Loucy (cell line): ENCODE measurements around the gene C1GALT1.

Experiments
- H2AFZ ChIP-seq: fragments of 200-600 bp; sonication (generic); 2 replicates; pipeline ENCODE4 v1.6.0; 2016; ENCODE audit warnings: antibody characterized with exemption, mild to moderate bottlenecking, low read length, moderate library complexity
- H3F3A ChIP-seq: fragments of 200-600 bp; 2 replicates; pipeline ENCODE4 v1.6.0; 2016; ENCODE audit warnings: antibody characterized with exemption, low read depth, mild to moderate bottlenecking
- H3K27me3 ChIP-seq: fragments of 200-600 bp; sonication (generic); 2 replicates; pipeline ENCODE4 v1.6.1; 2014; ENCODE audit warnings: low read length, mild to moderate bottlenecking; ENCODE audit not compliant: insufficient read depth, poor library complexity, severe bottlenecking
- H3K36me3 ChIP-seq: fragments of 200-600 bp; sonication (generic); 2 replicates; pipeline ENCODE4 v1.6.1; 2016; ENCODE audit warnings: low read length; ENCODE audit not compliant: insufficient read depth
- H3K4me1 ChIP-seq: fragments of 200-600 bp; sonication (generic); 2 replicates; pipeline ENCODE4 v1.5.1; 2014; ENCODE audit warnings: low read length, mild to moderate bottlenecking; ENCODE audit not compliant: insufficient read depth, poor library complexity, severe bottlenecking
- H3K4me2 ChIP-seq: fragments of 200-600 bp; sonication (generic); 2 replicates; pipeline ENCODE4 v1.6.0; 2014; ENCODE audit warnings: antibody characterized with exemption, low read length, low read depth, mild to moderate bottlenecking; ENCODE audit not compliant: poor library complexity, severe bottlenecking
- H3K4me3 ChIP-seq: fragments of 200-600 bp; sonication (generic); 2 replicates; pipeline ENCODE4 v1.5.1; 2014; ENCODE audit warnings: low read length, mild to moderate bottlenecking, mixed read lengths; ENCODE audit not compliant: poor library complexity, severe bottlenecking
- H3K79me2 ChIP-seq: fragments of 200-600 bp; sonication (generic); 2 replicates; pipeline ENCODE4 v1.6.1; 2014; ENCODE audit warnings: low read length; ENCODE audit not compliant: insufficient read depth
- H3K9ac ChIP-seq: fragments of 200-600 bp; sonication (generic); 2 replicates; pipeline ENCODE4 v1.6.0; 2014; ENCODE audit warnings: mild to moderate bottlenecking, low read depth, low read length, moderate library complexity; ENCODE audit not compliant: poor library complexity, severe bottlenecking
- H3K9me2 ChIP-seq: fragments of 200-600 bp; sonication (generic); replicated peaks from 2 replicates; pipeline ENCODE4 v1.6.1; 2016; ENCODE audit warnings: low read depth, low read length, mixed read lengths
- H3K9me3 ChIP-seq: fragments of 200-600 bp; sonication (generic); 2 replicates; pipeline ENCODE4 v1.6.1; 2014; ENCODE audit warnings: mild to moderate bottlenecking, antibody characterized with exemption, low read length, low read depth; ENCODE audit not compliant: insufficient read depth
- H4K20me1 ChIP-seq: fragments of 200-600 bp; sonication (generic); 2 replicates; pipeline ENCODE4 v1.6.0; 2014; ENCODE audit warnings: antibody characterized with exemption, low read length, mild to moderate bottlenecking; ENCODE audit not compliant: insufficient read depth, poor library complexity, severe bottlenecking
- EZH2phosphoT487 ChIP-seq: fragments of 200-600 bp; IDR thresholded peaks from 2 replicates; pipeline ENCODE4 v1.6.1; 2018; ENCODE audit warnings: antibody characterized with exemption, mild to moderate bottlenecking, moderate library complexity, borderline replicate concordance
- TF ChIP-seq, protein P1 (sequence below): fragments of 200-600 bp; sonication (generic); conservative IDR thresholded peaks from 2 replicates; pipeline ENCODE4 v1.5.1; 2014; ENCODE audit warnings: mild to moderate bottlenecking, antibody characterized with exemption, low read length

The C1GALT1 gene

DNA sequence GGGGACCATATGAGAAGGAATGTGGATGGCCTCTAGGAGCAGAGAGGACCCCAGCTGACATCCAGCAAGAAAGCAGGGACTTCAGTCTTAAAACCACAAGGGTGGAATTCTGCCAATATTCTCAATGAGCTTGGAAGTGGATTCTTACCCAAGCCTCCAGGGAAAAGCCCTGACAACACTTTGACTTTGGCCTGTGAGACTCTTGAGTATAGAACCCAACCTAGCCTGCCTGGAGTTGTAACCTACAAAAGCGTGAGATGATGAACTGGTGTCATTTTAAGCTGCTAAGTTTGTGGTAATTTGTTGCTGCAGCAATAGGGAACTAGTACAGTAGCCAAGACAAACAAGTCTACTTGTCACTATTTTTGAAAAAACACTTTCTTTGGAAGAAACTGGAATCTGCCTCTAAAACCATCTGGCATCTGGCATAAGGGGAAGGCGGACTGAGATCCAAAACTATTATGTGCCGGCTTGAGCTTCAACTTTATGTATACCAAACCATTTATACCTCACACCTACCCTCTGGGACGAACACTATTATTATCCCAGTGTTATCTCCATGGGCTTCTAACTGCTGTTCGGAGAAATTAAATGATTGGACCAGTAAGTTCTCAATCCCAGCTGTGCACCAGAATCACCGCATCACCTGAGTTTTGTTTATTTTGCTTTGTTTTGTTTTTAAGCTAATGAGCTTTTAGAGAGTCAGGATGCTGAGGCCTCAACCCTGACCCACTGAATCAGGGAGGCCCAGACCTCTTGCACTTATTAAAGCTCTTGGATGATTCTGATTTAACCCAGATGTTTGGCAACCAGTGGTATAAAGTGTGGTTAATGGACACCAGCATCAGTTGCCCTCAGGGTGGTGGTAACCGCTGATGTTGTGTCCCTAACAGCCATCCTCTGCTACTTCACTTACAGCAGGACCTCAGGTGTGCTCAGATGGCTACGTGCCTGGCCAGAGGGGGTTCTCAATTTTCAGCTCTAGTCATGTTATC, 83.0 kb downstream of the C1GALT1 start:
- no peak overlapping the region for H3K9ac ChIP-seq
- no peak overlapping the region for H3K4me2 ChIP-seq
- H4K20me1 ChIP-seq, result no peaks in the 10 kb centered on the region
- 0 out of 2 replicates have a peak, but pooled peaks cover 5% of the 10 kb centered on the region for H3F3A ChIP-seq
- H3K27me3 ChIP-seq, result no peaks in the 10 kb centered on the region
- H3K4me1 ChIP-seq, result peaks cover 23% of the 10 kb centered on the region
- H3K9me3 ChIP-seq, result peaks cover 6% of the 10 kb centered on the region; the same call in 1 of the 2 replicates
- H3K36me3 ChIP-seq, result no peaks in the 10 kb centered on the region
- H3K79me2 ChIP-seq, result no peaks in the 10 kb centered on the region
- H3K9me2 ChIP-seq, result no peaks in the 10 kb centered on the region
- H3K4me3 ChIP-seq, result no peak overlapping the region
- TF ChIP-seq, protein P1, sequence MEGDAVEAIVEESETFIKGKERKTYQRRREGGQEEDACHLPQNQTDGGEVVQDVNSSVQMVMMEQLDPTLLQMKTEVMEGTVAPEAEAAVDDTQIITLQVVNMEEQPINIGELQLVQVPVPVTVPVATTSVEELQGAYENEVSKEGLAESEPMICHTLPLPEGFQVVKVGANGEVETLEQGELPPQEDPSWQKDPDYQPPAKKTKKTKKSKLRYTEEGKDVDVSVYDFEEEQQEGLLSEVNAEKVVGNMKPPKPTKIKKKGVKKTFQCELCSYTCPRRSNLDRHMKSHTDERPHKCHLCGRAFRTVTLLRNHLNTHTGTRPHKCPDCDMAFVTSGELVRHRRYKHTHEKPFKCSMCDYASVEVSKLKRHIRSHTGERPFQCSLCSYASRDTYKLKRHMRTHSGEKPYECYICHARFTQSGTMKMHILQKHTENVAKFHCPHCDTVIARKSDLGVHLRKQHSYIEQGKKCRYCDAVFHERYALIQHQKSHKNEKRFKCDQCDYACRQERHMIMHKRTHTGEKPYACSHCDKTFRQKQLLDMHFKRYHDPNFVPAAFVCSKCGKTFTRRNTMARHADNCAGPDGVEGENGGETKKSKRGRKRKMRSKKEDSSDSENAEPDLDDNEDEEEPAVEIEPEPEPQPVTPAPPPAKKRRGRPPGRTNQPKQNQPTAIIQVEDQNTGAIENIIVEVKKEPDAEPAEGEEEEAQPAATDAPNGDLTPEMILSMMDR, result no peak
- no peak for TF ChIP-seq EZH2phosphoT487
- no peak overlapping the region for H2AFZ ChIP-seq

DNA sequence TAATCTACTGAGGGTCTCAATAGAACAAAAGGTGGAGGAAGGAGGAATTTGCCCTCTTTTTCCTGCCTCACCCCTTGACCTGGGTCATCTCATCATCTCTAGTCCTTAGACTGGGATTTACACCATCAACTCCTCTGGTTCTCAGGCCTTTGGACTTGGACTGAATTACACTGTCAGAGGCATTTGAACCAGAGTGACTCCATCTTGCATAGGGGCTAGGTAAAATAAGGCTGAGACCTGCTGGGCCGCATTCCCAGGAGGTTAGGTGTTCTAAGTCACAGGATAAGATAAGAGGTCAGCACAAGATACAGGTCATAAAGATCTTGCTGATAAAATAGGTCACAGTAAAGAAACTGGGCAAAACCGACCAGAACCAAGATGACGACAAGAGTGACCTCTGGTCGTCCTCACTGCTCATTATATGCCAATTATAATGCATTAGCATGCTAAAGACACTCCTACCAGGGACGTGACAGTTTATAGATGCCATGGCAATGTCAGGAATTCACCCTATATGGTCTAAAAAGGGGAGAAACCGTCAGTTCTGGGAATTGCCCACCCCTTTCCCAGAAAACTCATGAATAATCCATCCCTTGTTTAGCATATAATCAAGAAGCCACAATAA, 84.0 kb downstream of the C1GALT1 start:
- H3F3A ChIP-seq, result 0 out of 2 replicates have a peak, but pooled peaks cover 3% of the 10 kb centered on the region
- H3K9me3 ChIP-seq, result no peaks in the 10 kb centered on the region
- H3K79me2 ChIP-seq, result no peaks in the 10 kb centered on the region
- H2AFZ ChIP-seq, result no peak overlapping the region
- H4K20me1 ChIP-seq, result no peaks in the 10 kb centered on the region
- peaks cover 20% of the 10 kb centered on the region for H3K4me1 ChIP-seq
- H3K4me3 ChIP-seq, result no peak overlapping the region
- H3K4me2 ChIP-seq, result no peak overlapping the region
- H3K36me3 ChIP-seq, result no peaks in the 10 kb centered on the region
- no peak overlapping the region for H3K9ac ChIP-seq
- TF ChIP-seq, protein P1, result no peak
- TF ChIP-seq EZH2phosphoT487, result no peak
- no peaks in the 10 kb centered on the region for H3K27me3 ChIP-seq
- no peaks in the 10 kb centered on the region for H3K9me2 ChIP-seq

DNA sequence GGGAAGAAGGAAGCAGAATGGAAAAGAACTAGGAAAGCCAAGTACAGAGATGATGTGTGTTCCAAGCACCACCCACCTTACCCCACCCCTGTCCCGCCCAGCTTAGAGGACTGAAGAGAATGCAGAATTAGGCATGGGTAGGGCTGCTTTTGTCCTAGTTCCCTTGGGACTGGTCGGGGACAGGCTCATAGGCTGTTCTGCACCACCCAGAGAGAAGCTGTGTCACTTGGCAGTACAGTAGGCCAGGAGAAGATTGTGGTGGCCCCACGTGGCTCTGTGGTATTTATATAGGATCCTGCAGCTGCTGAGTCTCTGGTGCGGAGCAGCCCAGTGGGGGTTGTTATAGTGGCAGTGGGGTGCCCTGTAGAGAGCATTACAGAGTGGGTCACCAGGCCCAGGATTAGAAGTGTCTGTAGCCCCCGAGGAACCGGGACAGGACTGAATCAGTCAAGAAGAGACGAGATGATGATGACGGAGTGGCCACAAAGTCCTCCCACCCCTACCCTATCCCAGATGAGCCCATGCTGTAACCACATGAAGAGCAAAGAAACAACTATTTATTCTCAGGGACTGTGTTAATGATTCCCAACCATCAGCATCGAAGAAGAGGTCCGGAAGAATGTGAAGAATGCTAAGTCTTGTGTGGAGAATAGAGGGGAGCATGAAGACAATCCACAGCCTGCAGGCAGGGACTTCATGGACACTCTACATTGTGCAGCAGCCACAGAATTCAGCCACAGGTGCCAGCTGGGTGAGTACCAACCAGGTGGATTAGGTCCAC, 88.9 kb downstream of the C1GALT1 start:
- TF ChIP-seq, protein P1, result no peak
- no peak for TF ChIP-seq EZH2phosphoT487
- Histone ChIP-seq H3K9me2 (no peaks in the 10 kb centered on the region), H3K9ac (no peak overlapping the region), H3K9me3 (no peaks in the 10 kb centered on the region), H3K27me3 (no peaks in the 10 kb centered on the region), H3K79me2 (no peaks in the 10 kb centered on the region), H3K4me3 (no peak overlapping the region), H4K20me1 (no peaks in the 10 kb centered on the region), H3K4me2 (peak overlapping the region; percentile 17), H2AFZ (no peak overlapping the region), H3F3A (no peaks in the 10 kb centered on the region), H3K4me1 (peaks cover 4% of the 10 kb centered on the region), H3K36me3 (no peaks in the 10 kb centered on the region)
